ENCODE data around the gene MRPL52. TPM values are rescaled to one million over a fixed set of nuclear protein-coding genes. Genes with fewer than 3 reads are reported as not detected.
A peak's percentile ranks its signal among the peaks of the same experiment; 100 is the strongest.
"Not testable (repeated sequence)": the region's sequence is repeated elsewhere in the genome, so short reads cannot be mapped to it uniquely, and the experiment has no call there.

MRPL52 gene
- total RNA-seq, 1 experiment from 2014 or later: 180 TPM

- intact Hi-C loops (cut with micrococcal nuclease): no loop called here
- TF ChIP-seq EZH2 (IDR thresholded peaks at IDR 0.05; ENCODE audit: low read length, unreplicated experiment) (no peak), EZH2phosphoT487 (IDR thresholded peaks at IDR 0.05; ENCODE audit: borderline replicate concordance, low read length) (no peak)
- TF ChIP-seq, protein P1, sequence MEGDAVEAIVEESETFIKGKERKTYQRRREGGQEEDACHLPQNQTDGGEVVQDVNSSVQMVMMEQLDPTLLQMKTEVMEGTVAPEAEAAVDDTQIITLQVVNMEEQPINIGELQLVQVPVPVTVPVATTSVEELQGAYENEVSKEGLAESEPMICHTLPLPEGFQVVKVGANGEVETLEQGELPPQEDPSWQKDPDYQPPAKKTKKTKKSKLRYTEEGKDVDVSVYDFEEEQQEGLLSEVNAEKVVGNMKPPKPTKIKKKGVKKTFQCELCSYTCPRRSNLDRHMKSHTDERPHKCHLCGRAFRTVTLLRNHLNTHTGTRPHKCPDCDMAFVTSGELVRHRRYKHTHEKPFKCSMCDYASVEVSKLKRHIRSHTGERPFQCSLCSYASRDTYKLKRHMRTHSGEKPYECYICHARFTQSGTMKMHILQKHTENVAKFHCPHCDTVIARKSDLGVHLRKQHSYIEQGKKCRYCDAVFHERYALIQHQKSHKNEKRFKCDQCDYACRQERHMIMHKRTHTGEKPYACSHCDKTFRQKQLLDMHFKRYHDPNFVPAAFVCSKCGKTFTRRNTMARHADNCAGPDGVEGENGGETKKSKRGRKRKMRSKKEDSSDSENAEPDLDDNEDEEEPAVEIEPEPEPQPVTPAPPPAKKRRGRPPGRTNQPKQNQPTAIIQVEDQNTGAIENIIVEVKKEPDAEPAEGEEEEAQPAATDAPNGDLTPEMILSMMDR (conservative IDR thresholded peaks at IDR 0.05; ENCODE audit: low read depth, low read length): no peak
- ATAC-seq: peak; percentile 57
- CTCF ChIA-PET: interaction anchor here (0.7 kb wide), 1 partner anchor 68 kb away, joined by 8 read pairs; no protein-coding TSS in a partner anchor
- Histone ChIP-seq H3K9me2 (replicated peaks; ENCODE audit: low read length) (no peaks in the 10 kb centered on the region), H3K27me3 (ENCODE audit: low read length) (no peaks in the 10 kb centered on the region), H3F3A (ENCODE audit: low read length, unreplicated experiment) (no peaks in the 10 kb centered on the region), H3K9me3 (ENCODE audit: low read length) (no peaks in the 10 kb centered on the region), H3K36me3 (ENCODE audit: low read depth, low read length) (no peaks in the 10 kb centered on the region), H3K27ac (ENCODE audit: low read length) (no peak overlapping the region), H3K4me3 (ENCODE audit: low read length) (no peak overlapping the region), H3K9ac (ENCODE audit: low read length) (no peak overlapping the region), H2AFZ (ENCODE audit: low read length) (peak overlapping the region; percentile 34; the same call in 1 of the 2 replicates), H3K4me1 (ENCODE audit: insufficient read depth, low read length) (peaks cover 18% of the 10 kb centered on the region), H4K20me1 (ENCODE audit: low read length) (no peaks in the 10 kb centered on the region), H3K79me2 (ENCODE audit: low read length) (no peaks in the 10 kb centered on the region), H3K4me2 (ENCODE audit: low read length) (no peak overlapping the region)
- POLR2A ChIA-PET (ENCODE audit: unreplicated experiment): no interaction called here
- DNase-seq: peak; percentile 50
- BruUV-seq (replicated peaks): no TSS peak
Measured at GRCh38 chr14:22791301-22791700, 38.4 kb upstream of the MRPL52 start.

- H3K9ac ChIP-seq (ENCODE audit: low read length): no peak overlapping the region
- H3K79me2 ChIP-seq (ENCODE audit: low read length): no peaks in the 10 kb centered on the region
- TF ChIP-seq, protein P1 (conservative IDR thresholded peaks at IDR 0.05; ENCODE audit: low read depth, low read length): no peak
- BruUV-seq (replicated peaks): no TSS peak
- H3K27me3 ChIP-seq (ENCODE audit: low read length): no peaks in the 10 kb centered on the region
- no peaks in the 10 kb centered on the region for H3F3A ChIP-seq (ENCODE audit: low read length, unreplicated experiment)
- no peak overlapping the region for H3K27ac ChIP-seq (ENCODE audit: low read length)
- peaks cover 18% of the 10 kb centered on the region for H3K4me1 ChIP-seq (ENCODE audit: insufficient read depth, low read length)
- no peaks in the 10 kb centered on the region for H3K9me3 ChIP-seq (ENCODE audit: low read length)
- ChIA-PET CTCF (no interaction called here), POLR2A (ENCODE audit: unreplicated experiment) (no interaction called here)
- intact Hi-C loops (cut with micrococcal nuclease): no loop called here
- no peaks in the 10 kb centered on the region for H3K36me3 ChIP-seq (ENCODE audit: low read depth, low read length)
- H2AFZ ChIP-seq (ENCODE audit: low read length): no peak overlapping the region
- ATAC-seq: no peak
- H3K4me2 ChIP-seq (ENCODE audit: low read length): no peak overlapping the region
- H4K20me1 ChIP-seq (ENCODE audit: low read length): no peaks in the 10 kb centered on the region
- H3K4me3 ChIP-seq (ENCODE audit: low read length): no peak overlapping the region
- no peaks in the 10 kb centered on the region for H3K9me2 ChIP-seq (replicated peaks; ENCODE audit: low read length)
- DNase-seq: no peak
Measured at GRCh38 chr14:22792158-22792557, 37.5 kb upstream of the MRPL52 start.

GRCh38 chr14:22793550-22793949 is 36.1 kb upstream of the MRPL52 start:
- H3K9ac ChIP-seq (ENCODE audit: low read length); BruUV-seq (replicated peaks); DNase-seq; H3K27me3 ChIP-seq (ENCODE audit: low read length); CTCF ChIA-PET; H3K9me2 ChIP-seq (replicated peaks; ENCODE audit: low read length); H3K79me2 ChIP-seq (ENCODE audit: low read length); H3K27ac ChIP-seq (ENCODE audit: low read length); H3K4me2 ChIP-seq (ENCODE audit: low read length); intact Hi-C loops (cut with micrococcal nuclease); ATAC-seq; H3K36me3 ChIP-seq (ENCODE audit: low read depth, low read length); H2AFZ ChIP-seq (ENCODE audit: low read length); POLR2A ChIA-PET (ENCODE audit: unreplicated experiment); H3K4me3 ChIP-seq (ENCODE audit: low read length); H3K9me3 ChIP-seq (ENCODE audit: low read length); H4K20me1 ChIP-seq (ENCODE audit: low read length); H3F3A ChIP-seq (ENCODE audit: low read length, unreplicated experiment): not testable (repeated sequence)
- H3K4me1 ChIP-seq (ENCODE audit: insufficient read depth, low read length): peaks cover 18% of the 10 kb centered on the region

Data from PC-3 (cell line).